Heart left ventricle (tissue), 16 donors: ENCODE results near the gene PEAK3. TPM values are rescaled to one million over a fixed set of nuclear protein-coding genes. Genes with fewer than 3 reads are reported as not detected.

ENCODE experiments used
- ATAC-seq, 4 donors: fragments of 200-7000 bp; cut with Tn5 transposase; one replicate each; pipeline ENCODE4 v1.9.1; 2020 to 2022; ENCODE audit warnings: moderate library complexity in 4 of 4, mild to moderate bottlenecking in 3 of 4, moderate number of reproducible peaks in 1 of 4
- DNase-seq, 5 donors: peaks; one replicate each; pipeline ENCODE4 v3.0.0-alpha.2; 2020
- H3K27ac ChIP-seq, 12 donors: fragments of 200-600 bp; sonication (generic) in 4 of 12; one replicate each; pipeline versions ENCODE4 v1.5.0 to v1.8.0; 2016 to 2022; ENCODE audit warnings: mild to moderate bottlenecking in 2 of 12
- H3K27me3 ChIP-seq, 9 donors: fragments of 200-600 bp; sonication (generic) in 2 of 9; one replicate each; pipeline versions ENCODE4 v1.5.1 to v1.8.0; 2016 to 2022; ENCODE audit warnings: mild to moderate bottlenecking in 3 of 9
- H3K36me3 ChIP-seq, 9 donors: fragments of 200-600 bp; sonication (generic) in 2 of 9; one replicate each; pipeline versions ENCODE4 v1.5.0 to v1.8.0; 2018 to 2022; ENCODE audit warnings: mild to moderate bottlenecking in 2 of 9
- H3K4me1 ChIP-seq, 12 donors: fragments of 200-600 bp; sonication (generic) in 4 of 12; one replicate each; pipeline versions ENCODE4 v1.5.0 to v1.8.0; 2016 to 2022; ENCODE audit warnings: mild to moderate bottlenecking in 3 of 12
- H3K4me3 ChIP-seq, 12 donors: fragments of 200-600 bp; sonication (generic) in 4 of 12; one replicate each; pipeline versions ENCODE4 v1.5.0 to v1.8.0; 2017 to 2022; ENCODE audit warnings: mild to moderate bottlenecking in 9 of 12, moderate library complexity in 4 of 12
- H3K9me3 ChIP-seq, 12 donors: fragments of 200-600 bp; sonication (generic) in 4 of 12; one replicate each; pipeline versions ENCODE4 v1.5.0 to v1.8.0; 2016 to 2022; ENCODE audit warnings: mild to moderate bottlenecking in 1 of 12
- CTCF ChIP-seq, 12 donors: fragments of 200-600 bp; sonication (generic) in 4 of 12; IDR thresholded peaks; one replicate each; pipeline versions ENCODE4 v1.5.0 to v1.8.0; 2018 to 2022; ENCODE audit warnings: antibody characterized with exemption in 12 of 12, mild to moderate bottlenecking in 5 of 12
- POLR2A ChIP-seq, 2 donors: fragments of 450-650 bp; IDR thresholded peaks; one replicate each; pipeline ENCODE4 v1.6.1; 2017; ENCODE audit warnings: antibody characterized with exemption in 2 of 2, mild to moderate bottlenecking in 2 of 2, moderate library complexity in 2 of 2
- WGBS, 4 donors: extraction: QIAGEN DNeasy Blood & Tissue Kit in 2 of 4; methylation state at CpG; one replicate each; pipeline versions ENCODE4 v1.1.5 to v1.1.7; 2013 to 2018; 5-methylcytosine and 5-hydroxymethylcytosine counted together
- intact Hi-C, 10 donors: fragments of 100-400 bp; cut with DNase I; formaldehyde crosslinking; loops; one replicate each; pipeline versions ENCODE4 v1.11.1 to v1.14.2; 2022
- polyA plus RNA-seq, 2 donors: library from polyadenylated mRNA; stranded (reverse); fragments of 200-250 nt; gene quantifications; one replicate each; pipeline ENCODE4 v1.2.3, GENCODE V29; 2013
- total RNA-seq, 9 donors: library from RNA; depleted of rRNA in 2 of 9; stranded (reverse); fragments of >200 nt in 2 of 9; fragmentation: NEBNext Ultra II Directional in 3 of 9; extraction: Animal tissue kit (Norgen Biotek cat#: 25700) in 3 of 9; gene quantifications; one replicate each; pipeline versions ENCODE4 v1.1.0 to v1.2.4, GENCODE V29; 2016 to 2023
- donor health status: ischemic (EF 13 %, LVEDD 7.1; RV severe dilation, severe dysfunction).
- donor health status: healthy with polysubstance abuse.
- donor health status: DM: no; HTN: yes; CAD: no.
- donor health status: DM: no; HTN: no; CAD: no.
- donor health status: ischemic (EF 25% LVEDD 6.9; RV normal size, moderate dysfunction).
- donor health status: ischemic (EF 25% LVEDD 5.7; RV mildly dilated, moderate dysfunction).
- donor health status: healthy.
- donor health status: DM: yes; HTN: yes; CAD: no.
- donor health status: ischemic (EF 35%, LVEDD 5.7; RV mildly dilated, moderate dysfunction).
- donor health status: nonischemic (EF 11% LVEDD 7.7; RV severe dilation, severe dysfunction).
- donor health status: DM: yes; HTN: yes; CAD: no.
- donor health status: PGD.
- donor health status: ischemic (EF 29% LVEDD 5.4; RV normal size, mild dysfunction).
- donor health status: nonischemic (EF 23%, LVEDD 6.1; RV moderate dilation, normal function).

The PEAK3 gene
- total and polyA plus RNA-seq, 11 donors = 0.11 to 1.6 (median 0.27) TPM

- intact Hi-C loops = no loop called here
- Histone ChIP-seq H3K36me3 (no peaks in the 10 kb centered on the region), H3K4me3 (peak overlapping the region in 4 of 12 donors; percentile 8 to 22 (median 12)), H3K4me1 (peaks cover 0 to 10% (median 7%) of the 10 kb centered on the region in 12 donors), H3K9me3 (no peaks in the 10 kb centered on the region), H3K27ac (no peak overlapping the region), H3K27me3 (peaks cover 7 to 50% (median 21%) of the 10 kb centered on the region in 9 donors)
- ATAC-seq (peak in 3 of 4 donors; percentile 55 to 89 (median 80)), DNase-seq (peak; percentile 52 to 71 (median 63))
- TF ChIP-seq CTCF (IDR thresholded peaks at IDR 0.05) (no peak), POLR2A (IDR thresholded peaks at IDR 0.05) (no peak)
- WGBS, 4 donors = 13 to 33% (median 23%) methylated on average over 32 to 62 of the region's 62 CpGs
Measured at GRCh38 chr19:2302319-2303210, 20.6 kb upstream of the PEAK3 start.

GRCh38 chr19:2300533-2300932, 18.6 kb upstream of the PEAK3 start:
- no peak overlapping the region for H3K4me3 ChIP-seq
- TF ChIP-seq CTCF (IDR thresholded peaks at IDR 0.05) (no peak), POLR2A (IDR thresholded peaks at IDR 0.05) (no peak)
- no peaks in the 10 kb centered on the region for H3K36me3 ChIP-seq
- intact Hi-C loops = no loop called here
- WGBS, 4 donors = 75 to 84% (median 77%) methylated on average over 17 of the region's 17 CpGs
- peaks cover 0 to 10% (median 7%) of the 10 kb centered on the region in 12 donors for H3K4me1 ChIP-seq
- DNase-seq = no peak
- no peaks in the 10 kb centered on the region for H3K9me3 ChIP-seq
- peaks cover 0 to 38% (median 8%) of the 10 kb centered on the region in 9 donors for H3K27me3 ChIP-seq
- ATAC-seq = no peak
- no peak overlapping the region for H3K27ac ChIP-seq

- no peak for ATAC-seq
- Histone ChIP-seq H3K4me1 (peaks cover 0 to 24% (median 16%) of the 10 kb centered on the region in 12 donors), H3K27me3 (peaks cover 9 to 47% (median 28%) of the 10 kb centered on the region in 9 donors), H3K36me3 (no peaks in the 10 kb centered on the region), H3K9me3 (no peaks in the 10 kb centered on the region), H3K4me3 (no peak overlapping the region), H3K27ac (no peak overlapping the region)
- intact Hi-C loops = no loop called here
- WGBS, 4 donors = 84 to 89% (median 87%) methylated on average over 16 of the region's 16 CpGs
- no peak for DNase-seq
- no peak for TF ChIP-seq CTCF (IDR thresholded peaks at IDR 0.05)
- TF ChIP-seq POLR2A (IDR thresholded peaks at IDR 0.05) = no peak
Measured at GRCh38 chr19:2296141-2296540, 14.2 kb upstream of the PEAK3 start.

GRCh38 chr19:2294687-2295335, 12.8 kb upstream of the PEAK3 start:
- Histone ChIP-seq H3K4me3 (peak overlapping the region in 8 of 12 donors; percentile 2 to 26 (median 14)), H3K27me3 (peaks cover 22 to 49% (median 40%) of the 10 kb centered on the region in 9 donors), H3K27ac (peak overlapping the region in 3 of 12 donors; percentile 34 to 81 (median 55)), H3K4me1 (peaks cover 2 to 38% (median 29%) of the 10 kb centered on the region in 12 donors), H3K36me3 (no peaks in the 10 kb centered on the region), H3K9me3 (no peaks in the 10 kb centered on the region)
- 8 to 18% (median 13%) methylated on average over 26 of the region's 26 CpGs for WGBS, 4 donors
- ATAC-seq = peak; percentile 17 to 85 (median 79)
- intact Hi-C loops = no loop called here
- DNase-seq = peak in 2 of 5 donors; percentile 60 to 62
- TF ChIP-seq CTCF (IDR thresholded peaks at IDR 0.05) = no peak
- no peak for TF ChIP-seq POLR2A (IDR thresholded peaks at IDR 0.05)
